Lower leg skin (tissue), 3 donors: ENCODE measurements around the gene HMGA1.
A peak's percentile ranks its signal among the peaks of the same experiment; 100 is the strongest.

ENCODE experiments used
- CTCF ChIP-seq, 3 donors: fragments of 450-650 bp; IDR thresholded peaks; one replicate each; pipeline ENCODE4 v1.5.1; 2016; ENCODE audit warnings: antibody characterized with exemption in 3 of 3, mild to moderate bottlenecking in 3 of 3, moderate library complexity in 2 of 3
- POLR2A ChIP-seq, 2 donors: fragments of 450-650 bp; IDR thresholded peaks; one replicate each; pipeline ENCODE4 v1.6.1; 2016 to 2017; ENCODE audit warnings: antibody characterized with exemption in 2 of 2, mild to moderate bottlenecking in 1 of 2, moderate library complexity in 1 of 2

DNA sequence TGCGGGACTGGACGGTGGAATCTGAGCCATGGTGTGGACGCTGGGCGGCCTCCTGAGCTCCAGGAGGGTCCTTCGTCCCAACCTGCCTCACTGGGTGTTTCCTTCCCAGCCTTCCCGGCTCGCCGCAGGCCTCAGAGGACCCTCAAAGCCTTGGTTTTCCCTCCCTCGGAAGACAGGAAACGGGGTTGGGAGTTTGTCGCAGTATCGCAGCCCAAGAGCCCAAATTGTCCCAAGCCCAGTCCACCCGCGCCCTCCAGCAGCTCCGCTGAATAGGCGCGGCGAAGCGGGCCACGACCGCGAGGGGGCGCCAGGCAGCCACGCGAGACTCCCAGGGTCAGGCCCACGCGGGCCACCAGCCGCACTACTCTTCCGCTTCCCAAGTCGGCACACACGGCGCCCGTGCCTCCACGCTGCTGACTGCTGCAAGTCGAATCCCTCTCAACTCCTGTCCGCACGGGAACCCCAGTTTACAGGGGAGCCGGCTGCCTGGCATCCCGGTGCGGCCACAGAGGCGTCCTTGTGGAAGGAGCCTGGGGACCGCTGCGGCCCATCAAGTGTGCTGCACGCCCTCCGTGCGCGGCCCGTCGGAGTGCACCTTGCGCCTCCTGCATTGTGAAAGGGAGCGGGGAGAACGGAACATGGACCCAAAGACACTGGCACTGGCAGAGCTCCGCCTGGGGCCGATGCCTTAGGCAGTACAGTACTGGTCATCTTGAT lies 40.4 kb upstream of the HMGA1 start:
- TF ChIP-seq POLR2A (IDR thresholded peaks at IDR 0.05) (no peak), CTCF (IDR thresholded peaks at IDR 0.05) (peak in 1 of 3 donors; percentile 83)
